H54 (cell line): ENCODE measurements around the gene EMD.

Experiments used
- DNase-seq: peaks from one replicate; pipeline ENCODE4 v3.0.0; 2011; ENCODE audit warnings: low spot score, mixed read lengths; ENCODE audit not compliant: insufficient read length
- FAIRE-seq: peaks from 3 replicates; lab custom pipeline; 2011; peaks lifted over from hg19 to GRCh38; lab: Jason Lieb, UNC
- POLR2A ChIP-seq: IDR thresholded peaks from 2 replicates; pipeline ENCODE4 v1.6.1; 2011; ENCODE audit warnings: low read depth, mild to moderate bottlenecking, low read length

The EMD gene

GRCh38 chrX:154417157-154417556 lies 38.1 kb downstream of the EMD start:
- DNase-seq (no peak), FAIRE-seq (no peak)
- TF ChIP-seq POLR2A: no peak

DNA sequence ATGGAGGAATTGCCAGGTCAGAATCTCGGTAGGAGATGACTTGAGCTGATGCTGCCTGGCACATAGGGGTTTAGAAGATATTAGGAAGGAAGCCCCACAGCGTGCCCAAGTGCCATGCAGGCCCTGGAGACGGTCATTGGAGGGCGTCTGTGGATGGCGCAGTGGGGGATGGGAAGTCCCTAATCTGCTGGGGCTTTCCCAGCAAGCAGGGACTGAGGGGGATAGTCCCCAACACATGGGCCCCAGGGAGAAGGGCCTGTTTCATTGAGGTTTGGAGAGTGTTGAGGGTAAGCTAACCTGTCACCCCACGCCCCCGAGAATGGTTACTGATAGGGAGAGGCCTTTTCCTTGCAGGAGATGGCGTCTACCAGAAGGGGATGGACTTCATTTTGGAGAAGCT lies 40.1 kb downstream of the EMD start:
- TF ChIP-seq POLR2A: no peak
- FAIRE-seq: no peak
- no peak for DNase-seq

GRCh38 chrX:154419688-154420401 lies 40.8 kb downstream of the EMD start:
- TF ChIP-seq POLR2A: no peak
- DNase-seq (no peak), FAIRE-seq (no peak)

DNA sequence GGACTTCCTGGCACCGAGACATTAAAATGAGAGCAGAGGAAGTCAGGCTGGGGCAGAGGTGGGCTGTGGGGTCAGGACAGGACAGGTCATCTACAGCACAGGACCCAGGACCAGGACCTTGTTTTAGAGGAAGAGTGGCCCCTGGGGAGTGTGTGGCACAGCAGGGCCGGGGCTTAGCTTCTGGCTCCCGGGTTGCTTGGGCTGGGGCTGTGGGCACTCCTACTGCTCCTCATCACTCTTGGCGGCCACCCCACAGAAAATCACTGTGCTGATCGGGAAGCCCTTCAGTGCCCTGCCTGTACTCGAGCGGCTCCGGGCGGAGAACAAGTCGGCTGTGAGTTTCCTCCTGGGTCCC lies 41.3 kb downstream of the EMD start:
- FAIRE-seq (no peak), DNase-seq (no peak)
- no peak for TF ChIP-seq POLR2A

DNA sequence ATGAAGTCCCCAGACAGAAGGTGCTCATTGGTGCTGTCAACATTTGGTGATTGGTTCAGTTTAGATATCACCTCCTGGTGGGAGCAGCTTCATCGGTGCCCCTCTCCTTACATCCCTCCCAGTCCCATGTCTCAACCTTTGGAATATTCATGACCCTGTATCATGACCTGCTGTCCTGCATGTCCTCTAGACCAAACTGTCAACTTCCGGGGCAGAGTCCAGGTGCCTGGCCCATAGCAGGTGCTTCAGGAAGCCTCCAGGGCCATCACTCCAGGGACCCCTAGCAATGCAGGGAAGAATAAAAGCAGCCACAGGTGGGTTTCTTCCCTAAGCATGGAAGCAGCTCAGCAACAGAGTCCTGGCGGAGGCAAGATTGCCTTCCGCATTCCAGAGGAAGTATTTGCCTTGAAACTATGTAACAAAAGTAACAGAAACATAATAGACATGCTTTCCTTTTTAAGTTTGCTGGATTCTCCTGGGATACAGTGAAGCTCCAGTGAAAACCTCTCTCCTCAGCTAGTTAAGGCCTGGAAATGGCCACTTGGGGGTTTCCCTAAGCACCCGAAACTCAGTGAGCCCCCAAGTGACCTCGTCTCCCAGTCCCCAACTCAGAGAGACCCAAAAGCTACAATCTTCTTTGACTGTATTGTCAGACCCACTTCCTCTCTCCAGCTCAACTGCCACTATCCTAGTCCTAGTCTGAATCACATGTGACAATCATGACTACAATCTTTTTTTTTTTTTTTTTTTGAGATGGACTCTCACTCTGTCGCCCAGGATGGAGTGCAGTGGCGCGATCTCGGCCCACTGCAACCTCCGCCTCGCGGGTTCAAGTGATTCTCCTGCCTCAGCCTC lies 48.0 kb downstream of the EMD start:
- FAIRE-seq (no peak), DNase-seq (no peak)
- TF ChIP-seq POLR2A: no peak

DNA sequence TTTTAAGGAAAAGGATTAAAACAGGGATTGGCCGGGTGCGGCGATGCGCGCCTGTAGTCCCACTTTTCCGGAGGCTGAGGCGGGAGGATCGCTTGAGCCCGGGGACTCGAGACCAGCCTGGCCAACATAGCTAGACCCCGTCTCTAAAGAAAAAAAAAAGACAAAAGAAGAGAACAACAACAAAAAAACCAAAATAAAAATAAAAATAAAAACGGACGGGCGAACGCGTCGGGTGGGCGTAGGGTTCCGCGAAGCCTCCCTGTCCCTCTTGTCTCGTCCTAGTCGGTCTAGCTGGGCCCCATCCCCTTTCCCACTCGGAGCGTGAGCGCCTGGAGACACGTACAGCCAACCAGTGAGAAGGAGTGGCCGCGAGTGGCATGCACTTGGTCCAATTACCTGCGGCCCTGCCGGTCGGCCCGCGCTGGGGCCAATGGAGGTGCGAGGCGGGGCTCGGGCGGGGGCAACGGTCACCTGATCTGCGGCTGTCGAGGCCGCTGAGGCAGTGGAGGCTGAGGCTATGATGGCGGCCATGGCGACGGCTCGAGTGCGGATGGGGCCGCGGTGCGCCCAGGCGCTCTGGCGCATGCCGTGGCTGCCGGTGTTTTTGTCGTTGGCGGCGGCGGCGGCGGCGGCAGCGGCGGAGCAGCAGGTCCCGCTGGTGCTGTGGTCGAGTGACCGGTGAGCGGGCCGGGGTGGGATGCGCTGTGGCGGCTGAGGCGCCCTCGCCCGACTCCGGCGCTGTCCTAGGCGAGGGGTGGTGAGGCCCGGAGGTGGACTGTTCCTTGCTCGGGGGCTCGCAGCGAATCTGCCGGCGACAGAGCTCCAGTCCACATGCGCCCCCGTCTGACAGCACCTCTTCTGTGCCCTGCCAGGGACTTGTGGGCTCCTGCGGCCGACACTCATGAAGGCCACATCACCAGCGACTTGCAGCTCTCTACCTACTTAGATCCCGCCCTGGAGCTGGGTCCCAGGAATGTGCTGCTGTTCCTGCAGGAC lies 49.4 kb downstream of the EMD start, which contains the start of gene ATP6AP1:
TSS of gene ATP6AP1 (plus strand) at position 502 of the 996 bp plus-strand sequence. CDS start at position 518, 16 bp downstream.
- peak; percentile 85 for TF ChIP-seq POLR2A
- FAIRE-seq (no peak), DNase-seq (peak; percentile 61)

- TF ChIP-seq POLR2A: no peak
- no peak for DNase-seq
- FAIRE-seq: no peak
These were observed 50.6 kb downstream of the EMD start for GRCh38 chrX:154429711-154430110.

DNA sequence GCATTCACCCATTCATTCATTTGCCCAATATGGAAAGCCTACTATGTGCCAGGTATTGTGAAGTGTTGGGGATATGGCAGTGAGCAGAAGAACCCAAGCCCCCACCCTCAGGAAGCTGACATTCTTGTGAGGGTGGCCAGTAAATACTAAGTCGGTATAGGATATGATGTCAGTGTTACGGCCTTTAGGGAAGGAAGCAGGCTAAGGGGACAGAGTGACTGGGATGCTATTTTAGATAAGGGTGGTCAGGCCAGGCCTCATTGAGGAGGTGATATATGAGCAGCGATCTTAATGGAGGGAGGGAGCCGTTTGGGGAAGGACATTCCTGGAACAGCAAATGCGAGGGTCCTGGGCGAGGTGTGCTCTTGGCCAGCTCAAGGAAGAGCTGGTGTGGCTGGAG lies 51.4 kb downstream of the EMD start:
- no peak for FAIRE-seq
- DNase-seq: no peak
- no peak for TF ChIP-seq POLR2A

- no peak for DNase-seq
- TF ChIP-seq POLR2A: no peak
- FAIRE-seq: no peak
These were observed 51.8 kb downstream of the EMD start for GRCh38 chrX:154430916-154431315.
